ENCODE data around the gene C1GALT1C1.
"Not testable (repeated sequence)": the region's sequence is repeated elsewhere in the genome, so short reads cannot be mapped to it uniquely, and the experiment has no call there.

C1GALT1C1 gene

DNA sequence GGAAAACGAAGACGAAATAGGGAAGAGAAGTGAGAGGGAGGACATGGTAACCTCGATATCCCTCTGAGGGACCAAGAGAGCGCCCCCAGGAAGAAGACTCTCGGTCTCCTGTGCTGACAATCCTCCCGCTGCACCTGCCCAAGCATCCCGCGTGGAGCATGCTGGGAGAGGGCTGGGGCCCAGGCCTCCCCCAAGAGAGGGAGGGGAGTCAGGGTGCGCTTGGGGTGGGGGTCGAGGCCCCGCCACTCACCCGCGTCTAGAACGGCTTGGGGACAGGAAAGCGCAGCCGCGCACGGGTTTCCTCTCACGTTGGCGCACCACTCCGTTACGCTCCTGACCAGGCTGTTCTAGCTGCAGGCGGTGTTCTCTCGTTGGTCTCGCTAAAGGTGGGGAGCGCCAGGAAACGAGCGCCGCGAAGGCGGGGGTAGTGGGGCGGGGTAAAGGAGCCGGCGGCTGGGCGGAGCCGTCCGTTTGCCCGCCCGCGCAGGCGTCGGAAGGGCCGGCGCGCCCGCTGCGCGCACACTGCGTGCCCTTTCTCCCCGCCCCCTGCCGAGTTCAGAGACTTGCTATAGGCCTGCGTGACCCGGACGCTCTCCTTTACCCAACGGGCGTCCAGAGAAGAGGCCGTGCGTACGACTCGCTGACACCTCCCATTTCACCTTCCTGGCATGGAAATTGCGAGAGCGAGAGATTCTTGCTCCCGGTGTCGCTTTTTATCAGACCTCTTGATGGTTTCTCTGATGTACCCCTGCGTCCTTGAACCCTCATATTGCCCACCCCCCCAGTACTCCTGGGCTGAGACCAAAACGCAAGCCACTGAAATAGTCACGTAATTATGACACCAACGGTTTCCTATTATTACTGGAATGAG, at the start of gene C1GALT1C1:
Gene C1GALT1C1, minus strand, starts transcription at position 388 of the 871 bp plus-strand sequence. CDS start 2,888 bp downstream, outside the sequence.
- DNase-seq, result peak; percentile 94

DNA sequence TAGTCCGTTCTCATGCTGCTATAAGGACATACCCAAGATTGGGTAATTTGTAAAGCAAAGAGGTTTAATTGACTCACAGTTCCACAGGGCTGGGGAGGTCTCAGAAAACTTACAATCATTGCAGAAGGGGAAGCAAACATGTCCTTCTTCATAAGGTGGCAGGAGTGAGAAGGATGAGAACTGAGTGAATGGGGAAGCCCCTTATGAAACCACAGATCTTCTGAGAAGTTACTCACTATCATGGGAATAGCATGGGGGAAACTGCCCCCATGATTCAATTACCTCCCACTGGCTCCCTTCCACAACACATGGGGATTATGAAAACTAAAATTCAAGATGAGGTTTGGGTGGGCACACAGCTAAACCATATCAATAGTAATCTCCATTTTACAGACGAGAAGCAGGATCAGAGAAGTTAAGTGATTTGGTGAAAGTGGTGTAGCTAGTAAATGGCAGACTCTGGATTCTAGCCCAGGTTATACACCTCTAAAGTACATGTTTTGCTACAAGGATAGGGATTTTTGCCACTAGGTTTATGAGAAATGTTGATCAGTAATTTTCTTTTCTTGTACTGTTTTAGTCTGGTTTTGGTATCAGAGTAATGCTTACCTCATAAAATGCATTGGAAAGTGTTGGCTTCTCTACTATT, 47.3 kb upstream of the C1GALT1C1 start:
- DNase-seq, result no peak

DNA sequence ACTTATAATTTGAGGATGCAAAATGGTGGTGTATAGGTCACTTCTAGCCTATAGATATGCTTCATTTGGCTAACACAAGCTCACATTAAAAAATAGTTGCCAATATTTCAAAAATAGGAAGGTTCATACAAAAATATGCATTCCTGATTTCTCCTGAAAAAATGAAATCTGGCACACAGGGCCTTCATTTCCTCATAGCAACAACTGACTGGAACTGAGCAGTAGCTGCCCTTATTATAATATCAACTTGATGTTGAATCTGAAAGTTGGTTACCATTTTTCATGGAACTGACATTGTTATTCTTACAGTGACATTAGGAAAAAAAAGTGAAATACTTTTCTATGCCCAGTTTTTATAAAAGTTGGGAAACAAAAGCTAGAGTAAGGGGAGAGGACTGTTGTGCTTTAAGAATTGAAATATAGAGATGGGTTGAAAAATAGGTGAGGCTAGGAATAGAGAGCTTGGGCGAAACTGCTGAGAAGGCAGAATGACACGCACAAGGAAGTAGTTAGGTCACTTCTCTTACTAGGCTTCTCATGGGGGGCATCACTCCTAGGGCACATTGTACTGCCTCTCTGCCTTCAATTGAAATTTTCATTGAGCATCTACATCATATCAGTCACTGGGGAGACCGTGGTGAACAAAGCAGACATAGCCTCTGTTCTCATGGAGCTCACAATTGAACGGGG, 43.1 kb upstream of the C1GALT1C1 start:
- DNase-seq, result no peak

DNA sequence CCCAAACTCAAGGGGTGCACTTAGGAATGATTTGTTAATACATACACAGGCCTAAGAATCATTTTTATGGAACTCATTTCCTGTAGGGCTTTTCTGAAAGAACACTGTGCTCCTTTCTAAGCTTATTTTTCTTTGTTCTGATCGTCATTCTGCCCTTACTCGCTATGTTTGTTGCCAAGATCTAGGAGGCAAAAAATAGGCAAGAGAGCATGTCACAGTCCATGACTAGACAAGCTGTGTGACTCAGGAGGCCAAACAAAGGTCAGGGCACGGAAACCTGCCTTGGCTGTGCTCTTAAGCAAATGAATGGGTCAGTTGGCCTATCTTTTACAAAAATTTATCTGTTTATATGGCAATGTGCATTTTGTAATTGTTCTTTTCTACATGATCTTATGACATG, 42.5 kb upstream of the C1GALT1C1 start:
- DNase-seq, result no peak

DNA sequence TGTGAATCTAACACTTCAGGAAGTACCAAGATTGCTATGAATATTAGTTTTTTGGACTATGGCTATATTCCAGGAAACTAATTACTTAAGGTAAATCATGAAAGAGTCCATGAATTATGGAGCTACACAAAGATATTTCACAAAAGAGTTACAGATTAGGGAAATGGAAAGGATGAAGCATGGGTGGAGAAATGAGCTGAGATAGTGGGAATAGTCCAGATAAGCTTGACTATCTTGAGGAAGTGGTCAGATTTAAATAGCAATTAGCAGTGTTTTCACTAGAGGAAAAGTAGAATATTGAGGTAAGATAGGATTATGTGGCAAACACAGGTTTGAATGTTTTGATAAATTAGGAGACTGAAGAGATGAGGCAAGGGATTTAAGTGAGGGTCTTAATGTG, 42.1 kb upstream of the C1GALT1C1 start:
- DNase-seq, result no peak

DNA sequence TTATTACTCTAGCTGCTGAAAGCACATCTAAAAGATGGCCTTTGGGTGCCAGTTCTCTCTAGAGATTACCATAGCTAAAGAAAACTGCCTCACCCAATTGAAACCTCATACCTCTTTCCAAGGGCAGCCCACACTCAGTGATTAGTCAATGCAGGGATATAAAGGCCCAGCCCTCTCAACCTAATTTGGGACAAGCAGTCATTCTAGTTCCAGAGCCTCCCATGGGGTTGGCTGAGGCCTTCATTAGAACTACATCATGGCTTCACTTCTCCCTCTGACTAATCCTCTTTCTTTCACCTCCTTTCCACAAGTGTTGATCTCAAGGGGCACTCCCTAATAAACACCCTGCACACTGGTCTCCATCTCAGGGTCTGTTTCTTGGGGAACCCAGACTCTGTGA, 38.5 kb upstream of the C1GALT1C1 start:
- DNase-seq, result no peak

DNA sequence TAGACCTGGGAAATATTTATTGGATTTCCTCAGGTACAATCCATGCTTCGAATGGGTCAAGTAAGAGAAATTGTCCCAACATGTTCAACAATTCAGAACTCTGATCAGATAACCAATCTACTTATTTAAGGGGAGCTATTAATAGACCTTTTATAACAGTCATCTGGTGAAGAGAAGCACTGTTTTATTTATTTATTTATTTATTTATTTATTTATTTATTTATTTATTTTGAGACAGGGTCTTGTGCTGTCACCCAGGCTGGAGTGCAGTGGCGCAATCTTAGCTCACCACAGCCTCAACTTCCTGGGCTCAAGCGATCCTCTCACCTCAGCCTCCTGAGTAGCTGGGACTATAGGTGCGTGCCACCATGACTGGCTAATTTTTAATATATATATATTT, 34.7 kb upstream of the C1GALT1C1 start:
- not testable (repeated sequence) for DNase-seq

DNA sequence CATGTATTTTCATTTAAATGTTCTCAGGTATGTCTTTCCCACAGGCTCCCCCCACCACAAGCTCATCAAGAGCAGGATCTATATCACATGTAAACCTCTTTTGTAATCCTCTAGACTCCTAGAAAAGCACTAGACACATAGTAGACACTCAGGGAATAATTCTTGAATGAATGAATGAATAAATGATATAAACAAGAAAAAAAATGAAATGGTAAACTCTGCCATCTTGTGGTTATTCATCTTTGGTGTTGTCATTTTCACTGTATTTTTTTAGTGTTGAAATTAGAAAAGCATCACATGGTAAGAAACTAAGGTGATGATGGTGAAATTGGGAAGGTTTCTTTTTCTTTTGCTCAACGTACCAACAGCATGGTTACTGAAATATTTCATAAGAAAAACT, 34.2 kb upstream of the C1GALT1C1 start:
- DNase-seq, result no peak

DNA sequence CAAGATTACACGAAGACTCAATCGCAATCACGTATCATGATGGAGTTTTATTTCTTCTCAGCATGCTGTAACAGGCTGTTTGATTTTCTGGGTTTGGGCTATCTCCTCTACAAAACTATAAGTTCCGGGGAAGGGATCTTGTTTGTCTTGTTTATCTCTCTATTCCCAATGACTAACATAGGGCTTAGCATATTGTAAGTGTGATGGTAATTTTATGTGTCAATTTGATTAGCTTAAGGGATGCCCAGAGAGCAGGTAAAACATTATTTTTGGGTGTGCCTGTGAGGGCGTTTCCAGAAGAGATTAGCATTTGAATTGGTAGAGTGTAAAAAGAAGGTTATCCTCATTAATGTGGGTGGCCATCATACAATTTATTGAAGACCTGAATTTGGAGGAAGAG, 32.8 kb upstream of the C1GALT1C1 start:
- no peak for DNase-seq

DNA sequence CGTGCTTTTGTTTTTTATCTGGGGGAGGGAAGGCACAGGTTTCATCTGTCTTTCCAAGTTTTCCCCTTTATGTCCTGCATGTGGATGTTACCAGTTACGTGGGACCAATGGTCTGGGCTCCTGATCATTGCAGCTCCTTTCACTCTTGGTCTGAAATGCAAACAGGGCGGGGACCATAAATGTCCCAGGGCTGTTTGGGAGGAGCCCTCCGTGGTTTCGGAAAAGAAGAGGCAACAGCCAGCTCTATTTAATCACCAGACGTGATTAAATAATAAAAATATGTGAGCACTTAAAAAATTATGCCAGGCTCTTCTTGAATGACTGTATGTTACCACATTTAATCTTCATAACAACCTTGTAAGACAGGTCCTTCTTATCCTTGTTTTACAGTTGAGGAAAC, 30.8 kb upstream of the C1GALT1C1 start:
- DNase-seq, result no peak

DNA sequence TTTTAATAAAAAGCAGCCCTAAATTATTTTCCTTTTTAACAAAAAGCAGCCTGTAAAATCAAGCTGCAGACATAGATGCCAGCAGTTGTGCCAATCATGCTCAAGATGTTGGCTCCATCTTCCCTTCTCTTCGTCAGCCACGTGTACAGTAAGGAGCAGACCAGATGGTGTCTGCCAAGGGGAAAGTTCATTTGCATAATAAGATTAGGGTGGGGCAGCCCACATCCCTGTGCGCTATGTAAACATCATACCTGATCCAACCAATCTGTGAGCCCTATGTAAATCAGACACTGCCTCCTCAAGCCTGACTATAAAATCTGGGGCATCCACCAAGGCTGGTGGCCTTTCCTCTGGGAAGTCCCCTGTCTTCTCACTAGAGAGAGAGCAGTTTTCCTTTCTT, 23.1 kb upstream of the C1GALT1C1 start:
- DNase-seq, result no peak

DNA sequence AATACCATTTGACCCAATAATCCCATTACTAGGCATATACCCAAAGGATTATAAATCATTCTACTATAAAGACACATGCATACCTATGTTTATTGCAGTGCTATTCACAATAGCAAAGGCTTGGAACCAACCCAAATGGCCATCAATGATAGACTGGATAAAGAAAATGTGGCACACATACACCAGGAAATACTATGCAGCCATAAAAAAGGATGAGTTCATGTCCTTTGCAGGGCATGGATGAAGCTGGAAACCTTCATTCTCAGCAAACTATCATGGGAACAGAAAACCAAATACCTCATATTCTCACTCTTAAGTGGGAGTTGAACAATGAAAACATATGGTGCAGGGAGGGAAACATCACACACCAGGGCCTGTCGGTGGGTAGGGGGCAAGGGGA, 22.4 kb upstream of the C1GALT1C1 start:
- not testable (repeated sequence) for DNase-seq

DNA sequence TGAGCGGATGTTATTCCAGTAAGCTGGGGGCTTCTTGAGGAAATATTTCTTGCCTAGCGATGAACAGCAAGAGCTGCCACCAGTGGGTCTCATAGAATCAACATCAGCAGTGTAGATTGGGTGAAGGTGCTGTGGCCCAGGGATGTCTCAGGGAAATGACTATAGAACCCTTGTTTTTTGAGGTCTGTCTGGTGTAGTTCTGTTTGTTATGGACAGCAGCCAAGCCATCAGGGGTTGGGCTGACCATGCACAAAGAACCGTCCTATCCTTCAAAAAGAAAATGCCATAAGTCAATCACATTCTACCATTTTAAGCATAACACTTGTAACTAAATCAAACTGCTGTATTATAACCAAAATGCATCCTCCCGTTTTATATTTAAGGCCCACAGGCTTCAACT, 17.3 kb upstream of the C1GALT1C1 start:
- no peak for DNase-seq

DNA sequence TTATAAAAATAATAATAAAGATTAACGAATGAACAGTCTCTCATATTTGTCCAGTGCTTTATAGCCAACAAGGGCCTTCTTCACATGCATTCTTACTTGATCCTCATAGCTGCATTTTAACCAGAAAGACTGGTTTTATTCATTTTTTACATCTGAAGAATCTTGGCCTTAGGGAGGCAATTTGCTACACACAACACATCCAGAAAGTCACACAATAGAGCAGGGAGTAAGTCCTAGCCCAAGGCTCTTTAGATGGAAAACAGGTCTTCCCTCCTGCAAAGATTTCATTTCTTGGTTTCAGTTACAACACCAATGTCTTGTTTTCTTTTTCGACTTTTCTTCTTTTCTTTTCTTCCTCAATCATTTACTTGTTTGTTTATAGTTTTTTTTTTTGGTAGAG, 13.0 kb upstream of the C1GALT1C1 start:
- DNase-seq, result no peak

DNA sequence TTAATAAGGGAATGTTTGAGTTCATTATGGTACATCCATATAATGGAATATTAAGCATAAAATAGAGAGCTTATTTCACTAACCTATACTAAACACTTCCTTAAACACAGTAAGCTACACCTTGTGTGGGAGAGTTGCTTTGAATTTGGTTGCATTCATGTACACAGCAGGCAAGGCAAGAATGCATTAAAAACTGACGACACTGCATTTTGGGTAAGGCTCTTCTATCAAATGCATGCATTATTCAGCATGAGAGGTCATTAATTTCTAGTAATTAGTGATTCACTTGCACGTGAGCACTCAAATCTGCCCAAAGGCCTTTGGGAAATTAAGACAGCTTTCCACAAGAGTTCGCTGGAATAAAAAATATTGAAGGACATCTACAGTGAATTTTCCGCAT, 8.8 kb upstream of the C1GALT1C1 start:
- no peak for DNase-seq

DNA sequence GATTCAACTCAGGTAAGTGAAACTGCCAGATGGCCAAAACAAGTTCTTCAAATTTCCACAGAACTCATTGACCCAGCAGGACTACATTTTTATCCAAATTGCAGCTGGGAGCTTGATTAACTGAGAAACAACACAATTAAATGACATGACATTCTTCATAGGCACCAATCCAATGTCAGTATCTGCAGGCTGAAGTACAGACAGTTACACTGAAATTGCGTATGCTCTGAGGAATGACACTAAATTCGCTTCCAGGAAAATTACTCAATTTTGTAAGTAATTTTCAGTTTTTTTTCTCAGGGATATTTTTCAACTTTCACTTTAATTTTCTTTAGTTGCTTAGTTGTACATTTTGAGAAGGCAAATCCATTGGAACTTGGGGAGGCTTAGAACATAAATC, 4.5 kb downstream of the C1GALT1C1 start:
- DNase-seq, result no peak

DNA sequence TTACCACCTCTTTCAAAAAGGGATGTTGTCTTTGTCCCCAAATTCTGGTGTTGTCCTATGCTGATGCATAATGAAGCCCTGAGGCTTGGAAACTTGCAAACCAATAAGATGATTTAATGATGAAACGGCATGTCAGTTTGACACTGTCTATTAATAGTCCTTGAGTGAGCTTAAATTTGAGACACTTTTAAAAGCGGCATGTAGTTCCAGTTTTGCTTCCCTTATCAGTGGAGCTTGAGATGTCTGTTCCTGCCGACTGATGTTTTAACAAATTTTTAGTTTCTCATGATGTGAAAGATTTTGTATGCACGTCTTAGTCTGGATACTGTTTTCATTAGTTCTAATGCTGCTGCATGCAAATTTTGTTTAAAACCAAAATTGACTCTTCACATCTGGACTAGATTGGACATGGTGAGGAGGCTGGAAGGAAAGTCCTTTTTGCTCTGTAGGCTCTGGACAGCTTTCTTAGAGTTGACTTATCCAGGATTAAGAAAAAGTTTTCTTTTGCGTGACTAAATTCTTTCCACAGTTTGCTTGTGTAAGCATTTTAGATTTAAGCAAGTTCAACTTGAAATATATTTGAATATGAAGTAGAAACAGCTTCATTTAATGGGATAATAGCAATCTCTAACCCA, 11.7 kb downstream of the C1GALT1C1 start:
- no peak for DNase-seq

DNA sequence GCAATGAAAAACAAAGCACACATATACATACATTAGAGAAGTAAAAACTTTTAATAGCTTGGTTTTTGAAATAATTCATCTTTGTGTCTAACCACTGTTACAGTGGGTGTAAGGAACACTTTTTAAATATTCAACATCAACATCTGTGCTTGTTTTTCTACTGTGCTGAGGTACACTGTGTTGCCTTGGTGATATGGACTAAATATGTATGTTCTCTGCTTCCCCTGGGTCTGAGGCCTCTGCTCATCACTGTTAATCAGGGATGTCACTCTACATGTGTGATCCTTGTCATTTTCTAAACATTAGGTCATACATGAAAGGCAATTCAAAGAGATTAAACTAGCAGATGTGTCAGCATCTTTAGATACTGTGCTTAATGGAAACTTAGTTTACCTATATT, 15.0 kb downstream of the C1GALT1C1 start:
- no peak for DNase-seq

DNA sequence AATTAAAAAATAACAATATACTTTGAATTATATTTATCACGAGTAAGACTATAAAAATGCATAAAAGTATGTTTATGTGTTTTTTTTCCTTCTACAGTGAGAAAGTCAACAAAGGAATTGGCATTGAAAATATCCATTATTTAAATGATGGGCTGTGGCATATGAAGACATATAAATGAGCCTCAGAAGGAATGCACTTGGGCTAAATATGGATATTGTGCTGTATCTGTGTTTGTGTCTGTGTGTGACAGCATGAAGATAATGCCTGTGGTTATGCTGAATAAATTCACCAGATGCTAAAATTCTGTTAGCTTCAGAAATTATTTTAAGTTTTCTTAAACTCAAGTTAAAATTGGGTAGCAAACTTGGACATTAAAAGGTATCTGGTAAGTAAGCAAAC, 17.8 kb downstream of the C1GALT1C1 start:
- no peak for DNase-seq

DNA sequence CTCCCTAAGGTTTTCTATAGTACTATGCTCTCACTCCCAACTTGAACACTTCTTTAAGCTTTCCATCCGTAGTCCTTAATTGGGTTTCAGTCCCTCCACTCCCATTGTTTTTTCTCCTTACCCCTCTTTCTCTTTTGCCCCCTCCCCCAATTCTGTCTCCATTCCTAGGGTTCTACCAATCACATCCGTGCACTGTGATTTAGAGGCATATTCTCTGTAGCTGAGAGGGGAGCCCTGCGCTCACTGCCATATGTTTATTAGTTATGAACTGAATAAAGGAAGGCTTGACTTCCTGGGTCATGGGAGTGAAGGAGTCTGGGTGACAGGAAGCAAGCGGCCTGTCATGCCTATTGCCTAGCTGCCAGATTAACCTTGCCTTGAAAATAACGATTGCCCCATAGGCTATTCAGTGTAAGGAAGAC, 25.5 kb downstream of the C1GALT1C1 start:
- DNase-seq, result peak; percentile 25

DNA sequence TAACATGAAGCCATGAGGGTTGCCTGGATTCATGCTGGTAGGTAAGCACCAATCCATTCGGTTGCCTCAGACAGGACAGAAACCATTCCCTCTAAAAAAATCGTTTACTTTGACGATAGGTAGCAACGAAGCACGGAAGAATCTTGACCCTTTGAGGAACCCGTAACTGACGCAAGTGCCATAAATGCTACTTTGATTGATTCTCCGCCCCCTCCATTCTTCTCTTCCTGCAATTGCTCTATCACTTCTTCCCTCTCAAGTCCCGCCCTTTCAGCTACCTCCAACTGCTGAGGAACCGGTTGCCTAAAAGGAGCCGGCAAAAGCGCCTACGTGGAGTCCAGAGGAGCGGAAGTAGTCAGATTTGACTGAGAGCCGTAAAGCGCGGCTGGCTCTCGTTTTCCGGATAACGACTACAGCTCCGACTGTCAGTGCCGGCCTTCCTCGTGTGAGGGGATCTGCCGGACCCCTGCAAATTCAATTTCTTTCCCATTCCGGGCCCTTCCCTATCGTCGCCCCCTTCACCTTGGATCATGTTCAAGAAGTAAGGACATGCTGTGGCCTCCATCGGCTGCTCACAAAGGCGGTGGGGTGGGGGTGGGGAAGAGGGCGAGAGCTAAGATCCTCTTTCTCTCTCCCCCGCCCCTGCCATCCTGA, 26.0 kb downstream of the C1GALT1C1 start, which contains the start of gene MCTS1:
Gene MCTS1, plus strand, starts transcription at position 395 of the 654 bp plus-strand sequence. Its CDS starts 136 bp downstream, at position 531.
- peak; percentile 93 for DNase-seq

DNA sequence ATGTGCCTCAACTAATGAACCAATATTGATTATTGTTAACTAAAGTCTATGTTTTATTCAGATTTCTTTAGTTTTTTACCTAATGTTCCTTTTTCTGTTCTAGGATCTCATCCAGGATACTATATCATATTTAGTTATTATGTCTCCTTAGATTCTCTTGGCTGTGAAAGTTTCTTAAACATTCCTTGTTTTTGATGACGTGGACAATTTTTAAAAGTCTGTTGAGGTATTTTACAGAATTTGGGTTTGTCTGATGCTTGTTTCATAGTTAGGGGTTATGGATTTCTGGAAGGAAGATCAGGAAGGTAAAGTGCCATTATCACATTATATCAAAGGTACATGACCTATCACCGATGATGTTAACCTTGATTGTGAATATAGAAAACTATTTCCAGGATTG, 44.2 kb downstream of the C1GALT1C1 start:
- DNase-seq, result no peak

All from right hindlimb (tissue), 1 donor.